Endothelial cell of umbilical vein (primary cell): ENCODE data around the gene ZAR1. TPM values are rescaled to one million over a fixed set of nuclear protein-coding genes. Genes with fewer than 3 reads are reported as not detected.

ENCODE experiments used
- BruUV-seq: library from RNA; stranded (reverse); fragments of 400-500 nt; replicated peaks from 2 replicates; lab custom pipeline; 2021; lab: Mats Ljungman, UMichigan
- CTCF ChIA-PET: fragments of 300-600, 350-600 bp; sonication (Branson Sonifier 250); formaldehyde crosslinking; loops from one replicate; lab custom pipeline; 2021; ENCODE audit warnings: antibody characterized with exemption, inconsistent platforms; lab: Charles Lee
- POLR2A ChIA-PET: fragments of 300-600, 350-600 bp; sonication (Branson Sonifier 250); formaldehyde crosslinking; loops from one replicate; lab custom pipeline; 2021; ENCODE audit warnings: antibody characterized with exemption, inconsistent platforms; lab: Charles Lee
- DNase-seq: peaks from one replicate; pipeline ENCODE4 v3.0.0-alpha.2; 2011; ENCODE audit warnings: low read depth, low spot score
- FAIRE-seq: peaks from 2 replicates; lab custom pipeline; 2011; peaks lifted over from hg19 to GRCh38; lab: Jason Lieb, UNC
- H2AFZ ChIP-seq: 2 replicates; pipeline ENCODE4 v1.6.0; 2012; ENCODE audit warnings: low read depth, low read length, control low read depth, inconsistent platforms
- H3K27ac ChIP-seq: 2 replicates; pipeline ENCODE4 v1.5.1; 2011; ENCODE audit warnings: low read depth, mild to moderate bottlenecking, control low read depth, low read length, moderate library complexity; ENCODE audit not compliant: insufficient read depth
- H3K27me3 ChIP-seq, 2 experiments: 2 replicates each; pipeline versions ENCODE4 v1.6.0 to v1.6.1; 2011; ENCODE audit warnings: low read length in 2 of 2, mixed read lengths in 1 of 2; ENCODE audit not compliant: control insufficient read depth in 2 of 2, insufficient read depth in 2 of 2
- H3K36me3 ChIP-seq, 2 experiments: 2 replicates in 1 of 2; 3 replicates in 1 of 2; pipeline ENCODE4 v1.5.1; 2011; ENCODE audit warnings: low read length in 2 of 2, mild to moderate bottlenecking in 1 of 2, moderate library complexity in 1 of 2; ENCODE audit not compliant: control insufficient read depth in 2 of 2, insufficient read depth in 2 of 2; ENCODE audit errors: extremely low read depth in 1 of 2
- H3K4me1 ChIP-seq: 3 replicates; pipeline ENCODE4 v1.5.1; 2011; ENCODE audit warnings: mild to moderate bottlenecking, low read length; ENCODE audit not compliant: control insufficient read depth, insufficient read depth; ENCODE audit errors: extremely low read depth
- H3K4me2 ChIP-seq: 2 replicates; pipeline ENCODE4 v1.6.1; 2011; ENCODE audit warnings: low read length, control low read depth, mixed read lengths; ENCODE audit not compliant: insufficient read depth
- H3K4me3 ChIP-seq, 3 experiments: fragments of 200-600 bp in 1 of 3; sonication (generic), shearing (Covaris generic) in 1 of 3; replicated peaks in 1 of 3; 2 replicates each; pipeline ENCODE4 v1.5.1; 2011 to 2016; ENCODE audit warnings: control low read depth in 3 of 3, low read length in 3 of 3, mild to moderate bottlenecking in 2 of 3, inconsistent platforms in 1 of 3, low read depth in 1 of 3, moderate library complexity in 1 of 3; ENCODE audit not compliant: insufficient read depth in 1 of 3
- H3K79me2 ChIP-seq: 2 replicates; pipeline ENCODE4 v1.6.0; 2012; ENCODE audit warnings: low read length, inconsistent platforms; ENCODE audit not compliant: control insufficient read depth, insufficient read depth
- H3K9ac ChIP-seq: replicated peaks from 2 replicates; pipeline ENCODE3; 2011; ENCODE audit warnings: low read length, control low read depth; ENCODE audit not compliant: insufficient read depth; ENCODE audit errors: extremely low read depth
- H3K9me1 ChIP-seq: replicated peaks from 3 replicates; pipeline ENCODE4 v1.6.0; 2011; ENCODE audit warnings: mild to moderate bottlenecking, low read length; ENCODE audit not compliant: control insufficient read depth, insufficient read depth; ENCODE audit errors: extremely low read depth
- H3K9me3 ChIP-seq: replicated peaks from 2 replicates; pipeline ENCODE4 v1.5.1; 2012; ENCODE audit warnings: low read length, inconsistent platforms; ENCODE audit not compliant: control insufficient read depth, insufficient read depth
- H4K20me1 ChIP-seq: replicated peaks from 2 replicates; pipeline ENCODE3; 2011; ENCODE audit warnings: mild to moderate bottlenecking, low read length; ENCODE audit not compliant: control insufficient read depth, insufficient read depth; ENCODE audit errors: extremely low read depth
- EZH2 ChIP-seq: IDR thresholded peaks from 2 replicates; pipeline ENCODE4 v1.6.1; 2012; ENCODE audit warnings: borderline replicate concordance, low read depth, mild to moderate bottlenecking, moderate library complexity, low read length, inconsistent platforms; ENCODE audit not compliant: severe bottlenecking
- GATA2 ChIP-seq: IDR thresholded peaks from 2 replicates; pipeline ENCODE4 v1.7.0; 2011; ENCODE audit warnings: low read depth, mild to moderate bottlenecking, moderate library complexity, mixed read lengths, low read length; ENCODE audit not compliant: insufficient read length, insufficient read depth
- dilution Hi-C: fragments of 300-500 bp; cut with MboI; formaldehyde crosslinking; loops from one replicate; pipeline ENCODE4 v1.15.0; 2019; ENCODE audit warnings: low sequenced_read_pairs; ENCODE audit not compliant: extremely low pct_ligation_motif_present
- intact Hi-C: fragments of 100-400 bp; cut with micrococcal nuclease; formaldehyde crosslinking; loops from one replicate; pipeline ENCODE4 v1.10.0; 2022
- polyA plus RNA-seq, 4 experiments: library from polyadenylated mRNA; depleted of rRNA in 3 of 4; stranded (reverse) in 3 of 4; unstranded in 1 of 4; fragments of >200 nt; gene quantifications; 2 replicates each; pipeline versions ENCODE4 v1.2.1 to v1.2.3, GENCODE V29; 2011 to 2012; ENCODE audit warnings: missing spikeins in 1 of 4
- total RNA-seq: library from RNA; stranded (reverse); gene quantifications from 2 replicates; pipeline ENCODE4 v1.2.3, GENCODE V29; 2021
- TF ChIP-seq, protein P1 (sequence below): IDR thresholded peaks from 2 replicates; pipeline ENCODE4 v1.6.1; 2011; ENCODE audit not compliant: insufficient read depth, insufficient read length

The ZAR1 gene
- total and polyA plus RNA-seq, 2 donors (not counting 3 experiments of a cell fraction or from before 2014, with no cell fraction given): not detected

DNA sequence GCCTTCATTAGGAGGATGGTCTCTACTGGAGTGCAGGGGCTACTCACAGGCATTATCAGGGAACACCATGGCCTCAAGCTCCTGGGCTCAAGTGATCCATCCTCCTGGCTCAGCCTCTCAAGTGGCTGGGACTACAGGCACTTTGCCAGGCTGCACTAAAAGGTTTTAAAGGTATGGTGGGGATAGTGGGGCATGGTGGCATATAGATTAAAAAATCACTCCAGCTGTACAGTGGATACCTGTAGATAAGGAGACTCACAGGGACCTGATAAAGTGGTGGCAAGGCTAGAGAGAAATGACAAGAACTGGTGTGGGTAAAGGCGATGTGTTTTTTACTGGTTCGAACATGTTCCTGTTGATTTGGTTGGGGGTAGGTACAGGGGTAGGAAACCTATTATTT is 5.9 kb downstream of the ZAR1 start:
- dilution Hi-C loops: no loop called here
- Histone ChIP-seq H3K4me2 (no peak overlapping the region), H3K79me2 (no peaks in the 10 kb centered on the region), H3K27me3 (peaks cover 14 to 21% of the 10 kb centered on the region in 2 experiments), H4K20me1 (no peaks in the 10 kb centered on the region), H2AFZ (no peak overlapping the region), H3K27ac (no peak overlapping the region), H3K36me3 (peaks cover 4 to 7% of the 10 kb centered on the region in 2 experiments), H3K9me3 (no peaks in the 10 kb centered on the region), H3K9me1 (no peaks in the 10 kb centered on the region), H3K9ac (no peak overlapping the region), H3K4me3 (no peak overlapping the region), H3K4me1 (no peaks in the 10 kb centered on the region)
- no TSS peak for BruUV-seq
- CTCF ChIA-PET: no interaction called here
- TF ChIP-seq EZH2: no peak
- intact Hi-C loops: no loop called here
- POLR2A ChIA-PET: no interaction called here
- FAIRE-seq (no peak), DNase-seq (no peak)

DNA sequence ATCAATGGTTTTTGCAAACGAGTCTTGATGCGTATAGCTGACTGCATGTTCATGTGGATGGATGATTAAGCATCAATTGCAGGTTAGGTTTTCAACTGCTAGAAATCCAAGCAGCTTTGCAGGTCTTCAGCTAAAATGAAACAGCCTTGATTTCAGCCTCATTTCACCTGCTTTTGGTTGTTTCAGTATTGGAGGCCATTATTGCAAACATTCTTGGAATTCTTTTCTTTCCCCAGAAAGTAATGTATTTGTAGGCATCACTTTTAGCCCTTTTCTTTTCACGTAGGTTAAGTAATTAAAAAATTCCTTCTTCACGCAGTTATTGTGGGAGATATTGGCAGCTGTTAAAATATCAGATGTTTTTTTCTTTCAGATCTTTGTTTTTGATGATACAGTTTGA is 8.8 kb downstream of the ZAR1 start:
- H3K9ac ChIP-seq: no peak overlapping the region
- POLR2A ChIA-PET: no interaction called here
- H3K9me3 ChIP-seq: no peaks in the 10 kb centered on the region
- no peaks in the 10 kb centered on the region for H4K20me1 ChIP-seq
- H3K4me3 ChIP-seq: no peak overlapping the region
- H3K36me3 ChIP-seq: peaks cover 7% of the 10 kb centered on the region in 2 experiments
- H3K79me2 ChIP-seq: no peaks in the 10 kb centered on the region
- no peaks in the 10 kb centered on the region for H3K9me1 ChIP-seq
- FAIRE-seq: no peak
- TF ChIP-seq GATA2: no peak
- TF ChIP-seq, protein P1, sequence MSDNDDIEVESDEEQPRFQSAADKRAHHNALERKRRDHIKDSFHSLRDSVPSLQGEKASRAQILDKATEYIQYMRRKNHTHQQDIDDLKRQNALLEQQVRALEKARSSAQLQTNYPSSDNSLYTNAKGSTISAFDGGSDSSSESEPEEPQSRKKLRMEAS: no peak
- H3K4me2 ChIP-seq: no peak overlapping the region
- H3K27me3 ChIP-seq: no peaks in the 10 kb centered on the region
- BruUV-seq: no TSS peak
- dilution Hi-C loops: no loop called here
- intact Hi-C loops: no loop called here
- DNase-seq: no peak
- CTCF ChIA-PET: no interaction called here
- H3K4me1 ChIP-seq: no peaks in the 10 kb centered on the region
- H3K27ac ChIP-seq: no peak overlapping the region
- H2AFZ ChIP-seq: no peak overlapping the region
